Occipital lobe (tissue), 2 donors: ENCODE measurements around the gene UBA7. TPM values are rescaled to one million over a fixed set of nuclear protein-coding genes. Genes with fewer than 3 reads are reported as not detected.

Source experiments
- DNase-seq: peaks from one replicate; lab custom pipeline; 2025; lab: John Stamatoyannopoulos, UW
- total RNA-seq: library from RNA; depleted of rRNA; stranded (reverse); fragments of >200 nt; gene quantifications from one replicate; pipeline ENCODE4 v1.2.3, GENCODE V29; 2014

UBA7 gene
- total RNA-seq, 1 donor from 2014 or later: 3.4 TPM

GRCh38 chr3:49805897-49806701 is 7.7 kb downstream of the UBA7 start:
- DNase-seq: no peak

GRCh38 chr3:49805367-49805782 is 8.4 kb downstream of the UBA7 start:
- no peak for DNase-seq

GRCh38 chr3:49804141-49805041 is 9.4 kb downstream of the UBA7 start:
- DNase-seq: no peak

- no peak for DNase-seq
Measured at GRCh38 chr3:49803465-49804140, 10.2 kb downstream of the UBA7 start.

GRCh38 chr3:49802719-49803464 is 10.9 kb downstream of the UBA7 start, which contains the start of gene INKA1:
Gene INKA1 (plus strand): TSS chr3:49803261. CDS start chr3:49803393, 132 bp downstream.
- peak; percentile 79 for DNase-seq

GRCh38 chr3:49801160-49801559 is 12.6 kb downstream of the UBA7 start:
- no peak for DNase-seq

GRCh38 chr3:49799761-49800160 is 14.0 kb downstream of the UBA7 start, which contains the start of gene CDHR4:
Gene CDHR4 (minus strand): TSS chr3:49799873. CDS start chr3:49799812, 61 bp downstream.
- no peak for DNase-seq

GRCh38 chr3:49799105-49799504 is 14.6 kb downstream of the UBA7 start:
- DNase-seq: no peak

GRCh38 chr3:49794926-49795905 is 18.5 kb downstream of the UBA7 start:
- DNase-seq: no peak

GRCh38 chr3:49794431-49794830 is 19.3 kb downstream of the UBA7 start:
- no peak for DNase-seq

- no peak for DNase-seq
Measured at GRCh38 chr3:49793486-49794085, 20.2 kb downstream of the UBA7 start.

GRCh38 chr3:49792371-49793150 is 21.2 kb downstream of the UBA7 start:
- DNase-seq: no peak

GRCh38 chr3:49791571-49791970 is 22.2 kb downstream of the UBA7 start:
- no peak for DNase-seq

- no peak for DNase-seq
Measured at GRCh38 chr3:49790626-49791411, 22.9 kb downstream of the UBA7 start.

- no peak for DNase-seq
Measured at GRCh38 chr3:49788056-49788455, 25.7 kb downstream of the UBA7 start.

- DNase-seq: no peak
Measured at GRCh38 chr3:49787536-49787935, 26.2 kb downstream of the UBA7 start.

- DNase-seq: no peak
Measured at GRCh38 chr3:49787182-49787464, 26.6 kb downstream of the UBA7 start.
